Uterus (tissue), 2 donors: ENCODE results near the gene CDC20.

ENCODE experiments used
- POLR2A ChIP-seq, 2 donors: fragments of 450-650 bp; IDR thresholded peaks; one replicate each; pipeline ENCODE4 v1.6.1; 2016; ENCODE audit warnings: antibody characterized with exemption in 2 of 2, mild to moderate bottlenecking in 1 of 2, moderate library complexity in 1 of 2
- TF ChIP-seq, protein P1 (sequence below), 4 experiments: fragments of 200-600 bp in 2 of 4; fragments of 450-650 bp in 2 of 4; sonication (generic) in 2 of 4; IDR thresholded peaks; one replicate each; pipeline ENCODE4 v1.5.1; 2016 to 2019; ENCODE audit warnings: antibody characterized with exemption in 4 of 4, mild to moderate bottlenecking in 2 of 4, moderate library complexity in 1 of 4

GRCh38 chr1:43315963-43316737 is 42.6 kb upstream of the CDC20 start:
- TF ChIP-seq, protein P1, sequence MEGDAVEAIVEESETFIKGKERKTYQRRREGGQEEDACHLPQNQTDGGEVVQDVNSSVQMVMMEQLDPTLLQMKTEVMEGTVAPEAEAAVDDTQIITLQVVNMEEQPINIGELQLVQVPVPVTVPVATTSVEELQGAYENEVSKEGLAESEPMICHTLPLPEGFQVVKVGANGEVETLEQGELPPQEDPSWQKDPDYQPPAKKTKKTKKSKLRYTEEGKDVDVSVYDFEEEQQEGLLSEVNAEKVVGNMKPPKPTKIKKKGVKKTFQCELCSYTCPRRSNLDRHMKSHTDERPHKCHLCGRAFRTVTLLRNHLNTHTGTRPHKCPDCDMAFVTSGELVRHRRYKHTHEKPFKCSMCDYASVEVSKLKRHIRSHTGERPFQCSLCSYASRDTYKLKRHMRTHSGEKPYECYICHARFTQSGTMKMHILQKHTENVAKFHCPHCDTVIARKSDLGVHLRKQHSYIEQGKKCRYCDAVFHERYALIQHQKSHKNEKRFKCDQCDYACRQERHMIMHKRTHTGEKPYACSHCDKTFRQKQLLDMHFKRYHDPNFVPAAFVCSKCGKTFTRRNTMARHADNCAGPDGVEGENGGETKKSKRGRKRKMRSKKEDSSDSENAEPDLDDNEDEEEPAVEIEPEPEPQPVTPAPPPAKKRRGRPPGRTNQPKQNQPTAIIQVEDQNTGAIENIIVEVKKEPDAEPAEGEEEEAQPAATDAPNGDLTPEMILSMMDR (IDR thresholded peaks at IDR 0.05) = no peak
- TF ChIP-seq POLR2A (IDR thresholded peaks at IDR 0.05) = no peak
